Measurements from ENCODE around the gene TSPAN18.

TSPAN18 gene

GRCh38 chr11:44737245-44738085 is 10.7 kb downstream of the TSPAN18 start:
- peaks cover 19 to 45% of the 10 kb centered on the region in 2 donors for H3K4me1 ChIP-seq (ENCODE audit: control insufficient read depth in 2 of 2, insufficient read depth in 1 of 2, low read depth in 1 of 2, low read length in 2 of 2)
- no peak overlapping the region for H2BK120ac ChIP-seq (ENCODE audit: low read depth, low read length)
- H3K79me1 ChIP-seq (ENCODE audit: low read depth, low read length) = peaks cover 9% of the 10 kb centered on the region
- H3K27me3 ChIP-seq (ENCODE audit: control insufficient read depth in 3 of 3, insufficient read depth in 3 of 3, low read depth in 1 of 3, low read length in 3 of 3) = no peaks in the 10 kb centered on the region
- H3K4ac ChIP-seq (ENCODE audit: low read length) = no peak overlapping the region
- H3K9me3 ChIP-seq (replicated peaks in 1 of 2; ENCODE audit: control insufficient read depth in 2 of 2, insufficient read depth in 1 of 2, low read depth in 1 of 2, low read length in 2 of 2) = peaks cover 0 to 5% of the 10 kb centered on the region in 2 donors
- no peak overlapping the region for H3K4me2 ChIP-seq (ENCODE audit: insufficient read depth, low read length, poor library complexity, severe bottlenecking)
- H2AFZ ChIP-seq (ENCODE audit: low read length) = no peak overlapping the region
- no peak overlapping the region for H3K18ac ChIP-seq (ENCODE audit: low read length)
- H3K9ac ChIP-seq (ENCODE audit: low read depth, low read length, poor library complexity) = no peak overlapping the region
- DNase-seq (ENCODE audit: low spot score) = no peak
- no peak overlapping the region for H2AK5ac ChIP-seq (ENCODE audit: low read depth, low read length)
- H3K23ac ChIP-seq (ENCODE audit: low read depth, low read length, poor library complexity) = no peak overlapping the region
- no peak overlapping the region for H3K14ac ChIP-seq (ENCODE audit: low read length)
- H2BK12ac ChIP-seq (ENCODE audit: low read length) = no peak overlapping the region
- H4K91ac ChIP-seq (ENCODE audit: low read depth, low read length, poor library complexity) = no peak overlapping the region
- H2BK5ac ChIP-seq (ENCODE audit: low read length) = no peak overlapping the region
- H3K36me3 ChIP-seq (replicated peaks in 1 of 2; ENCODE audit: control insufficient read depth in 2 of 2, insufficient read depth in 2 of 2, low read length in 2 of 2) = peaks cover 3 to 48% of the 10 kb centered on the region in 2 donors
- no peak overlapping the region for H3K4me3 ChIP-seq (ENCODE audit: low read length in 2 of 2)
- H2BK15ac ChIP-seq (ENCODE audit: low read length) = no peak overlapping the region
- no peak overlapping the region for H4K8ac ChIP-seq (ENCODE audit: low read depth, low read length)
- peak overlapping the region; percentile 8 for H3K27ac ChIP-seq (replicated peaks; ENCODE audit: low read length)
- no CpG with 5 or more reads among the region's 11 CpGs for WGBS, 2 donors (ENCODE audit: extremely low coverage in 2 of 2, insufficient read length in 2 of 2, insufficient replicate concordance in 1 of 2)

- H2BK120ac ChIP-seq (ENCODE audit: low read depth, low read length) = no peak overlapping the region
- H3K23ac ChIP-seq (ENCODE audit: low read depth, low read length, poor library complexity) = no peak overlapping the region
- no peaks in the 10 kb centered on the region for H3K27me3 ChIP-seq (ENCODE audit: control insufficient read depth in 3 of 3, insufficient read depth in 3 of 3, low read depth in 1 of 3, low read length in 3 of 3)
- H3K18ac ChIP-seq (ENCODE audit: low read length) = no peak overlapping the region
- H3K27ac ChIP-seq (replicated peaks; ENCODE audit: low read length) = no peak overlapping the region
- no peak overlapping the region for H4K8ac ChIP-seq (ENCODE audit: low read depth, low read length)
- H2BK5ac ChIP-seq (ENCODE audit: low read length) = no peak overlapping the region
- peaks cover 21 to 48% of the 10 kb centered on the region in 2 donors for H3K4me1 ChIP-seq (ENCODE audit: control insufficient read depth in 2 of 2, insufficient read depth in 1 of 2, low read depth in 1 of 2, low read length in 2 of 2)
- no peak overlapping the region for H4K91ac ChIP-seq (ENCODE audit: low read depth, low read length, poor library complexity)
- no peak overlapping the region for H3K4me3 ChIP-seq (ENCODE audit: low read length in 2 of 2)
- H2AFZ ChIP-seq (ENCODE audit: low read length) = no peak overlapping the region
- no peak overlapping the region for H2BK12ac ChIP-seq (ENCODE audit: low read length)
- H3K9me3 ChIP-seq (replicated peaks in 1 of 2; ENCODE audit: control insufficient read depth in 2 of 2, insufficient read depth in 1 of 2, low read depth in 1 of 2, low read length in 2 of 2) = no peaks in the 10 kb centered on the region
- H3K4ac ChIP-seq (ENCODE audit: low read length) = no peak overlapping the region
- no peak overlapping the region for H3K14ac ChIP-seq (ENCODE audit: low read length)
- H2AK5ac ChIP-seq (ENCODE audit: low read depth, low read length) = no peak overlapping the region
- no peak overlapping the region for H2BK15ac ChIP-seq (ENCODE audit: low read length)
- no peak for DNase-seq (ENCODE audit: low spot score)
- no peak overlapping the region for H3K4me2 ChIP-seq (ENCODE audit: insufficient read depth, low read length, poor library complexity, severe bottlenecking)
- H3K79me1 ChIP-seq (ENCODE audit: low read depth, low read length) = peaks cover 7% of the 10 kb centered on the region
- no CpG with 5 or more reads among the region's 5 CpGs for WGBS, 2 donors (ENCODE audit: extremely low coverage in 2 of 2, insufficient read length in 2 of 2, insufficient replicate concordance in 1 of 2)
- no peak overlapping the region for H3K9ac ChIP-seq (ENCODE audit: low read depth, low read length, poor library complexity)
- peaks cover 3 to 46% of the 10 kb centered on the region in 2 donors for H3K36me3 ChIP-seq (replicated peaks in 1 of 2; ENCODE audit: control insufficient read depth in 2 of 2, insufficient read depth in 2 of 2, low read length in 2 of 2)
These were observed 12.0 kb downstream of the TSPAN18 start for GRCh38 chr11:44738791-44739190.

GRCh38 chr11:44740967-44741366 is 14.2 kb downstream of the TSPAN18 start:
- Histone ChIP-seq H3K27ac (replicated peaks; ENCODE audit: low read length) (no peak overlapping the region), H3K27me3 (ENCODE audit: control insufficient read depth in 3 of 3, insufficient read depth in 3 of 3, low read depth in 1 of 3, low read length in 3 of 3) (no peaks in the 10 kb centered on the region), H2BK15ac (ENCODE audit: low read length) (no peak overlapping the region), H3K9ac (ENCODE audit: low read depth, low read length, poor library complexity) (no peak overlapping the region), H4K8ac (ENCODE audit: low read depth, low read length) (no peak overlapping the region), H2AK5ac (ENCODE audit: low read depth, low read length) (no peak overlapping the region), H3K9me3 (replicated peaks in 1 of 2; ENCODE audit: control insufficient read depth in 2 of 2, insufficient read depth in 1 of 2, low read depth in 1 of 2, low read length in 2 of 2) (no peaks in the 10 kb centered on the region), H4K91ac (ENCODE audit: low read depth, low read length, poor library complexity) (no peak overlapping the region), H3K18ac (ENCODE audit: low read length) (no peak overlapping the region), H3K4me1 (ENCODE audit: control insufficient read depth in 2 of 2, insufficient read depth in 1 of 2, low read depth in 1 of 2, low read length in 2 of 2) (peaks cover 17 to 38% of the 10 kb centered on the region in 2 donors), H3K4ac (ENCODE audit: low read length) (no peak overlapping the region), H3K36me3 (replicated peaks in 1 of 2; ENCODE audit: control insufficient read depth in 2 of 2, insufficient read depth in 2 of 2, low read length in 2 of 2) (peaks cover 3 to 44% of the 10 kb centered on the region in 2 donors), H3K4me2 (ENCODE audit: insufficient read depth, low read length, poor library complexity, severe bottlenecking) (no peak overlapping the region), H3K23ac (ENCODE audit: low read depth, low read length, poor library complexity) (no peak overlapping the region), H3K4me3 (ENCODE audit: low read length in 2 of 2) (no peak overlapping the region), H2AFZ (ENCODE audit: low read length) (no peak overlapping the region), H2BK5ac (ENCODE audit: low read length) (no peak overlapping the region), H2BK12ac (ENCODE audit: low read length) (no peak overlapping the region), H3K79me1 (ENCODE audit: low read depth, low read length) (peaks cover 5% of the 10 kb centered on the region), H3K14ac (ENCODE audit: low read length) (no peak overlapping the region), H2BK120ac (ENCODE audit: low read depth, low read length) (no peak overlapping the region)
- no CpG with 5 or more reads among the region's 8 CpGs for WGBS, 2 donors (ENCODE audit: extremely low coverage in 2 of 2, insufficient read length in 2 of 2, insufficient replicate concordance in 1 of 2)
- DNase-seq (ENCODE audit: low spot score) = no peak

GRCh38 chr11:44741976-44742375 is 15.2 kb downstream of the TSPAN18 start:
- no CpG with 5 or more reads among the region's 4 CpGs for WGBS, 2 donors (ENCODE audit: extremely low coverage in 2 of 2, insufficient read length in 2 of 2, insufficient replicate concordance in 1 of 2)
- peaks cover 16 to 36% of the 10 kb centered on the region in 2 donors for H3K4me1 ChIP-seq (ENCODE audit: control insufficient read depth in 2 of 2, insufficient read depth in 1 of 2, low read depth in 1 of 2, low read length in 2 of 2)

More at GRCh38 chr11:44741976-44742375, 15.2 kb downstream of the TSPAN18 start:
- H3K36me3 ChIP-seq (replicated peaks in 1 of 2; ENCODE audit: control insufficient read depth in 2 of 2, insufficient read depth in 2 of 2, low read length in 2 of 2) = peaks cover 3 to 34% of the 10 kb centered on the region in 2 donors
- H3K27me3 ChIP-seq (ENCODE audit: control insufficient read depth in 3 of 3, insufficient read depth in 3 of 3, low read depth in 1 of 3, low read length in 3 of 3) = no peaks in the 10 kb centered on the region
- H2BK12ac ChIP-seq (ENCODE audit: low read length) = no peak overlapping the region
- no peak overlapping the region for H3K23ac ChIP-seq (ENCODE audit: low read depth, low read length, poor library complexity)
- no peak overlapping the region for H3K27ac ChIP-seq (replicated peaks; ENCODE audit: low read length)
- no peak overlapping the region for H2BK120ac ChIP-seq (ENCODE audit: low read depth, low read length)
- H2BK15ac ChIP-seq (ENCODE audit: low read length) = no peak overlapping the region
- H4K8ac ChIP-seq (ENCODE audit: low read depth, low read length) = no peak overlapping the region
- H3K4ac ChIP-seq (ENCODE audit: low read length) = no peak overlapping the region
- H3K79me1 ChIP-seq (ENCODE audit: low read depth, low read length) = peaks cover 8% of the 10 kb centered on the region
- H3K4me2 ChIP-seq (ENCODE audit: insufficient read depth, low read length, poor library complexity, severe bottlenecking) = no peak overlapping the region
- H2BK5ac ChIP-seq (ENCODE audit: low read length) = no peak overlapping the region
- no peak overlapping the region for H4K91ac ChIP-seq (ENCODE audit: low read depth, low read length, poor library complexity)
- no peak overlapping the region for H2AK5ac ChIP-seq (ENCODE audit: low read depth, low read length)
- no peak overlapping the region for H3K18ac ChIP-seq (ENCODE audit: low read length)
- DNase-seq (ENCODE audit: low spot score) = no peak
- H2AFZ ChIP-seq (ENCODE audit: low read length) = no peak overlapping the region
- H3K14ac ChIP-seq (ENCODE audit: low read length) = no peak overlapping the region
- H3K4me3 ChIP-seq (ENCODE audit: low read length in 2 of 2) = no peak overlapping the region
- H3K9me3 ChIP-seq (replicated peaks in 1 of 2; ENCODE audit: control insufficient read depth in 2 of 2, insufficient read depth in 1 of 2, low read depth in 1 of 2, low read length in 2 of 2) = no peaks in the 10 kb centered on the region
- H3K9ac ChIP-seq (ENCODE audit: low read depth, low read length, poor library complexity) = no peak overlapping the region
